UCSD-AML1 (cell line): ENCODE results near the gene TOMM6.
A peak's percentile ranks its signal among the peaks of the same experiment; 100 is the strongest.
"Not testable (repeated sequence)": the region's sequence is repeated elsewhere in the genome, so short reads cannot be mapped to it uniquely, and the experiment has no call there.

Experiments
- DNase-seq: peaks from one replicate; lab custom pipeline; 2025; ENCODE audit not compliant: unreplicated experiment; lab: John Stamatoyannopoulos, UW

The TOMM6 gene

GRCh38 chr6:41759905-41760579, 27.5 kb upstream of the TOMM6 start:
- no peak for DNase-seq

- peak; percentile 21 for DNase-seq
Measured at GRCh38 chr6:41763470-41763869, 24.0 kb upstream of the TOMM6 start.

GRCh38 chr6:41766043-41766664, 21.3 kb upstream of the TOMM6 start:
- not testable (repeated sequence) for DNase-seq

GRCh38 chr6:41767112-41767833, 20.2 kb upstream of the TOMM6 start:
- peak; percentile 53 for DNase-seq

- peak; percentile 64 for DNase-seq
Measured at GRCh38 chr6:41768545-41769308, 18.8 kb upstream of the TOMM6 start.

GRCh38 chr6:41769376-41769775, 18.1 kb upstream of the TOMM6 start:
- DNase-seq, result no peak

- no peak for DNase-seq
Measured at GRCh38 chr6:41770381-41771057, 17.0 kb upstream of the TOMM6 start.

GRCh38 chr6:41771058-41771983, 16.2 kb upstream of the TOMM6 start:
- DNase-seq, result no peak

GRCh38 chr6:41774841-41775240, 12.7 kb upstream of the TOMM6 start:
- no peak for DNase-seq

- no peak for DNase-seq
Measured at GRCh38 chr6:41775293-41775882, 12.1 kb upstream of the TOMM6 start.

GRCh38 chr6:41777551-41778285, 9.8 kb upstream of the TOMM6 start:
- DNase-seq, result no peak

- no peak for DNase-seq
Measured at GRCh38 chr6:41778895-41779294, 8.6 kb upstream of the TOMM6 start.

- no peak for DNase-seq
Measured at GRCh38 chr6:41779336-41779735, 8.2 kb upstream of the TOMM6 start.

GRCh38 chr6:41779788-41780550, 7.5 kb upstream of the TOMM6 start, which contains the start of gene FRS3:
Gene FRS3, minus strand, starts transcription at chr6:41779900. Its CDS starts 2,913 bp downstream, at chr6:41776987.
- DNase-seq, result peak; percentile 98

GRCh38 chr6:41780551-41781365, 6.7 kb upstream of the TOMM6 start, which contains the start of gene PRICKLE4:
Gene PRICKLE4, plus strand, starts transcription at chr6:41780782. Its CDS starts 2,692 bp downstream, at chr6:41783474.
- peak; percentile 60 for DNase-seq

GRCh38 chr6:41781366-41781730, 6.1 kb upstream of the TOMM6 start:
- peak; percentile 62 for DNase-seq
